Medulla oblongata (tissue), 1 donor: ENCODE results near the gene PAX4.

ENCODE experiments used
- DNase-seq: peaks from one replicate; pipeline ENCODE4 v3.0.0-alpha.2; 2015; ENCODE audit errors: extremely low spot score

The PAX4 gene

DNA sequence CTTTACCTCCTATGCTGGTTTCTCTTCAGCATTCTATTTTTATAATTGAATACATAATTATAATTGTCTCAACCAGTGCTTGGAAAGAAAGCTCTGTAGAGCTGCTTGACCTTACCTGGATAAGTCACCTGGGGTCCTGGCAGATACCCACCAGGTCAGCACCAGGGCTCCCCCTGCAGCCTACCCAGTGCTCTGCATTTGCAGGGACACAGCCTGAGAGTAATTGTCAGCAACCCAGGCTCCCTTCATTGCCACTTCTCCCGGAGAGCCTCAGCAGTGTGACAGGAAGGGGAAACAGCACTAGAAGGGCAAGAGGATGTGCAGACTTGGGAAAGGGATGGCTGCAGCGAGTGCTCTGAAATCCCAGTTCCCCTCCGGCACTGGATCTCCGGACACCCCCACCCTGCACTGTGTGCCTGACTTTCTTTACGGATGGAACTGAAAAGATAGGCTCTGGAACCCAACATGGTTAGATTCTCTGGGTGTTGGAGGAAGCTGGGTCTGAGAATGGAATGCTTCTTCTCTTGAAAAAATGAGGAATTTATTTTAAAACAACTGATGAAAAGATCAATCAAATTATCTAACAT lies 11.4 kb upstream of the PAX4 start:
- DNase-seq: no peak

- DNase-seq: no peak
These were observed 10.5 kb upstream of the PAX4 start for GRCh38 chr7:127628445-127628844.

DNA sequence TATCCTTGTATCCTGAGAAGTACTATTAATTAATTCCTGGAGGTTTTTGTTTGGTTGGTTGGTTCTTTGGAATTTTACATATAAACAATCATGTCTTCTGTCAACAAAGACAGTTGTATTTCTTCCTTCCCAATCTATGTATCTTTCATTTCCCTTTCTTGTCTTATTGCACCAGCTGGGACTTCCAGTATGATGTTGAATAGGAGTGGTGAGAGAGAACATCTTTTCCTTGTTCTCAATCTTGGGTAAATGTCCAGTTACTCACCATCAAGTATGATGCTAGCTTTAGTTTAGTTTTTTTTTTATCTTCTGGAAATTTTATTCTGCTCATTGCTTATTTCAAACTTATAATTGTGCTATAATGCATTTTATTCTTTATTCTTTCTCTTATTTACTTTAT lies 7.4 kb upstream of the PAX4 start:
- no peak for DNase-seq

GRCh38 chr7:127620406-127621233 lies 2.7 kb upstream of the PAX4 start:
- no peak for DNase-seq

- no peak for DNase-seq
These were observed 1.9 kb upstream of the PAX4 start for GRCh38 chr7:127619681-127620405.

DNA sequence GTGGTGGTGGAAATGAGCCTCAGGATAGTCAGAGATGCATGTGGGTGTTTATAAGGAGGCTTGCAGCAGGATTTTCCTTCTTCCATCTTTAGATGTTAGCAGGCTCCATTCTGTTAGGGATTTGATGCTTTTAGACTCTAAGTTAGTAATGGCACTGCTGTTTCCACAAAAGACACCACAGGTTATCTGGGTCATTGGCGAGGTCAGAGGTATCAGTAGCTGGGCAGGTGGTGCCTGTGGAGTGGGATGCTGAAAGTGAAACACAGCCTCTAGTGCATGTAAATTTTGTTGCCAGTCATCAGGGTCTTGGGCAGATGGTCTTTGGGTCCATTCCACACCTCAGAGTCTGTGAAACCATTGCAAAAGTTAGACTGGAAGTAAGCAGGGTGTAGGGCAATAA lies 833 bp upstream of the PAX4 start:
- DNase-seq: no peak

- DNase-seq: no peak
These were observed 1.2 kb downstream of the PAX4 start for GRCh38 chr7:127616724-127617123.

DNA sequence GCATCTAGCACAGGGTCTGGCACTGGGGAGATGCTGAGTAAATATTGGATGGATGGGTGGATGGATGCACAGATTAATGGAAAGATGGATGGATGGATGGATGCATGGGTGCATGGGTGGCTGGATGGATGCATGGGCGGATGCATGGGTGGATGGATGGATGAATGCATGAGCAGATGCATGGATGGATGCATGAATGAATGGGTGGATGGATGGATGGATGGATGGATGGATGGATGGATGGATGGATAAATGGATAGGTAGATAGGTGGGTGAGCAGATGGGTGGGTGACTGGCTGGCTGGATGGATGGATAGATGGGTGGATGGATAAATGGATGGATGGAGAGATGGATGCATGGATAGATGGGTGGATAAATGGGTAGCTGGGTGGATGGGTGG lies 5.7 kb downstream of the PAX4 start:
- DNase-seq: no peak

- DNase-seq: no peak
These were observed 8.6 kb downstream of the PAX4 start for GRCh38 chr7:127609297-127609696.

GRCh38 chr7:127608446-127608845 lies 9.5 kb downstream of the PAX4 start:
- DNase-seq: no peak

- no peak for DNase-seq
These were observed 17.1 kb downstream of the PAX4 start for GRCh38 chr7:127600885-127601284.

DNA sequence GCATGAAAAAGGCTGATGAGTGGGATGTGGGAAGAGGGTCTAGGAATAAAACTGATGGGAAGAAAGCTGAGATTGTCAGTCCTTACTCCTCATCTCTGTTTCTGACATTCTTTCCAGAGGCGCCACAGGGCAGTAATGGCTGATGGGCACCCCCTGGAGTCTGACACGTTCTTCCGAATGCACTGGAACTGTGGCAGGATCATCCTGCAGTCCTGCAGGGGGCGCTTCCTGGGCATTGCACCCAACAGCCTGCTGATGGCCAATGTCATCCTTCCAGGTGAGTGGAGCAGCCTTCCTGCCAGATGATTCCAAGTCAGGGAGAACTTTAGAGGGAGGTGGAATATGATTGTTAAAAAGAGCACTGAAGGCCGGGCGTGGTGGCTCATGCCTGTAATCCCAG lies 19.6 kb downstream of the PAX4 start:
- no peak for DNase-seq

DNA sequence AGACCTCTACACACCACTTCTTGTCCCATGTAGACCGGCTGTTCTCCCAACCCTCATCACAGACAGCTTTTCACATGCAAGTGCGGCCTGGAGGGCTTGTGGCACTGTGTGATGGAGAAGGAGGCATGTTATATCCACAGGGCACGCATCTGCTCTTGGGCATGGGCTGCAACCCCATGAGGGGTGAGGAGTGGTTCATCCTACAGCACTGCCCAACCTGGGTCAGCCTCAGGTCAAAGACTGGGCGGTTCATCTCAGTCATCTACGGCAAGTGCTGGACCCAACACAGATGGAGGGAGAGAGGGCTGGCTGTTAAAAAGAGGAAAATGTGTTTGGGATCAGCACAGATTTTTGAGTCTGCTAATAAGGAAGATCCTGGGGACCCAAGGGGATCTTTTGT lies 22.2 kb downstream of the PAX4 start:
- DNase-seq: no peak

DNA sequence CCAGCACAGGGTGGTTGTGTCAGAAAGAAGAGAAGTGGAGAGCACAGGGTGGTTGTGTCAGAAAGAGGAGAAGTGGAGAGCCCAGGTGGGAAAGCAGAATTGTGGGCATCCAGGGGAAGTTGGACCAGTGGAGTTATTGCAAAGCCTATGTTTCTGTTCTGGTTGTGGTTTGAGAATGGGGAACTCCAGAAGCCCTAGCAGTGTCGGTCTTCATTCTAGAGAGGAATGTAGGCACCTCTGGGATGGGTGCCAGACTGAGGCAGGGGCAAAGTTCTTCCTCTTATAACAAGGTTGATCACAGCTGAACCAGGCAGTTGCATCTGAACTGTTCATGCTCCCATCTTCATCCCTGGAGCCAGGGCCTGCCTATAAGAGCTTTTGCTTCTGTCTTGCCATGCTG lies 23.5 kb downstream of the PAX4 start:
- peak; percentile 79 for DNase-seq

DNA sequence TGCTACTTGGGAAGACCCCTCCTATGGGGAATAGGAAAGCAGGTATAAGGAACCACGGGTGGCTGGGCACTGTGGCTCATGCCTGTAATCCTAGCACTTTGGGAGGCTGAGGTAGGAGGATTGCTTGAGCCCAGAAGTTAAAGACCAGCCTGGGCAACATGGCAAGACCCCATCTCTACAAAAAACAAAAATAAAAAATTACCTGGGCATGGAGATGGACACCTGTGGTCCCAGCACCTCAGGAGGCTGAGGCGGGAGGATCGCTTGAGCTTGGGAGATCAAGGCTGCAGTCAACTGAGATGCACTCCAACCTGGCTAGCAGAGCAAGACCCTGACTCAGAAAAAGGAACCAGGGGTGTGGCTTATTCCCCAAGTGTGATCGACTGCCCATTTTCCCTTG lies 25.4 kb downstream of the PAX4 start:
- DNase-seq: no peak

GRCh38 chr7:127591591-127591990 lies 26.4 kb downstream of the PAX4 start:
- no peak for DNase-seq

- DNase-seq: no peak
These were observed 26.8 kb downstream of the PAX4 start for GRCh38 chr7:127591189-127591588.

DNA sequence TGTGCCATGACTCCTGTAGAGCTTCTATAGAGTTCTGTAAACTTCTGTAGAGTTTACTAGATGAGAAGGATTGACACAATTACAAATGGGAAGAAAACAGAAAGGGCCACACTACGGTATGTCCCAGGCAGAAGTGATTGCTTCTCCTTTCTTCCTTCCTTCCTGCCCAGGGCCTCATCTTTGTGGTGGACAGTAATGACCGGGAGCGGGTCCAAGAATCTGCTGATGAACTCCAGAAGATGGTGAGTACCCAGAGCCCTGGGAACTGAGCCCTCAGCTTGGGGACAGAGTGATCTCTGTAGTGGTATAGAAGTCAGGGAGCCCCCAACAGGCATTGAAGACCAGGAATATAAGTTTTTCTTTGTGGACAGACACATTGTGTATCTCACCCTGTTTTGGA lies 28.0 kb downstream of the PAX4 start:
- DNase-seq: peak; percentile 47

DNA sequence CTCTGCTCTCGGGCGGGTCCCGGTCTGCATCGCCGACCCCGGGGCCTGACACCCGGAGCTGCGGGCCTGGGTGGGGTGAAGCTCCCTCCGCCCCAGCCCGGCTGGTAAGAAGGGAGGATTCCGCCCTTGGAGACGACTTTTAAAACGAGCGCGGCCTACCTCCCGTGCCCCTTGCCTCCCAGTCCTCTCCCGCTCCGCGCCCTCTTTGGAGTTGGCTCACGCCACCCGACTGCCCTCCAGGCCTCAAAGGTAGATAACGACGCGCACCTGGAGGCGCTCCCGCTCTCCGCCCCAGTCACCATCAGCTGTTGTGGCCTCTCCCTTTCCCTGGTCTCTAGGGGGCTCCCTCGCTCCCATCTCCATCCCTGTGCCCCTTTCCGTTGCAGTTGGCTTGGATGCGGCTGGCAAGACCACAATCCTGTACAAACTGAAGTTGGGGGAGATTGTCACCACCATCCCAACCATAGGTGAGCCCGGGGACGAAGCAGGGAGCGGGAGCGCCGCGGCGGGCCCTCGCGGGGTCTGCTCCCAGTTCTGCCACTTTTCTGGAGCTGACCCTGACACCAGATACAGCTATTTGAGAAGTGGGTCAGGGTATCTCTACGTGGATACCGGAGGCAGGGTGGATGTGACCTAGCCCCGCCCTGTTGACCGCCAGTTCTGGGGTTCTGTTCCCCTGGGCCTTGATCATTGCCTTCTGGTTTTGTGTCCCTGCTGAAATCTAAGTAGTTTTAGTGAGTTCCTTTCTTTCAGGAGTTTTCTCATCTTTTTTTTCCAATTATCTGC lies 29.1 kb downstream of the PAX4 start:
- DNase-seq: peak; percentile 72

DNA sequence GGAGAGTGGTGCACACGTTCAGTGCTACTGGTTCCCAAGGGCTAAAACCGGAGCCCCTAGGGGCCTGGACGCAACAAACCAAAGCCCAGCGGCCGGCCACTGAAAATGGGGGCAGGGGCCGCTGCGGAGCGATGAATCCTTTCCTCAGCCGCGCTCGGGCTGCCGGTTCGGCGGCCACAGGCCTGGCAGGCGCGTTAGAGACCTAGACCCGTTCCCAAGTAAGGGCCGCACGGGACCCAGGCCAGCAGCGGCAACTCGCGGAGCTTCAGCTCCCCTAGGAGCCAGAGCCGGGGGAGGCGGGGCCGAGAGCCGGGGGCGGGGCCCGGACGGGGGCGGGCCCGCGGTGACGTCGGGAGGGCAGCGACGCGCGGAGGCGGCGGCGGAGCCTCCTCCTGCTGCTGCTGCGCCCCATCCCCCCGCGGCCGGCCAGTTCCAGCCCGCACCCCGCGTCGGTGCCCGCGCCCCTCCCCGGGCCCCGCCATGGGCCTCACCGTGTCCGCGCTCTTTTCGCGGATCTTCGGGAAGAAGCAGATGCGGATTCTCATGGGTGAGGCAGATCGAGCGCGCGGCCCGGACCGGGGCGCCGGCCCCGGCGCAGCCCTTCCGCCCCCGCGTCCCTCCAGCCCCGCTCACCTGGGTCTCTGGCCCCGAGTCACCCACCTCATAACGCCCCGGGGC lies 29.8 kb downstream of the PAX4 start, which contains the start of gene ARF5:
ARF5 (plus strand) TSS at position 393 of the 678 bp plus-strand sequence; CDS start at position 481, 88 bp downstream.
- DNase-seq: peak; percentile 93

DNA sequence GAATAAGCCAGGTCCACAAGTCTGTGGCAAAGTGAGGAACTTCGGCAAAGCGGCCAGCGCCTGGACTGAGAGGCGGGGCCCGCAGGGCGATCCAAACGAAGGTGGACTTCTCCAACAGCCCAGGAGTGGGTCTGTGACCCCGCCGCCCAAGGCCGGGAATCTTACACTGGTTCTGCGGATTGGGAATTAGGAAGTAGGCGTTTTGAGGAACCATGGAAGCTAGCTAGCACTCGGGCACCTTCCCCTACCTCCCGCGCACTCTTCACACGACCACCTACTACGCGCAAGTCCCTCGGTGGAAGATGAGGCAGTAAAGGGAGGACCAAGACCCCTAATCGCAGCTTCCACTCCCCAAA lies 30.3 kb downstream of the PAX4 start:
- DNase-seq: no peak

DNA sequence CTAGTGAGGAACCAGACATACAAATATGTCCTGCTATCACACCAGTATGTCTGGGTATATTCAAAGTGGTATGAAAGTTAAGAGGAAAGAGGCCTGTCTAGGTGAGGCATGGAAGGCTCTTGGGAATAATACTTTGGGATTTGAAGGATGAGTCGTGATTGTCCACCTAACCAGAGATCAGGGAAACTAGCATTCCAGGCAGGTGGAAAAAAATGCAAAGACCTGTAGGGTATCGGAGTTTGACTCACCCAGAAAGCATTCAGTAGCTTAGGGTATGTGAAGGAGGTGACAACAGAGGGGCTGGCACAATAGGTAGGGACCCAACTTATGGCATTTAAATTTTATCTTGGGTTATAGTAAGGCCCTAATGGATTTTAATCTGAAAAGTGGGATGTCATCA lies 31.6 kb downstream of the PAX4 start:
- DNase-seq: no peak
